GM12873 (cell line): Measurements from ENCODE around the gene TP63.

Source experiments
- TF ChIP-seq, protein P1 (sequence below): IDR thresholded peaks from 2 replicates; pipeline ENCODE4 v1.5.1; 2012; ENCODE audit warnings: low read depth, mild to moderate bottlenecking, moderate library complexity, low read length, control low read depth; ENCODE audit not compliant: insufficient read depth; ENCODE audit errors: missing control alignments

The TP63 gene

DNA sequence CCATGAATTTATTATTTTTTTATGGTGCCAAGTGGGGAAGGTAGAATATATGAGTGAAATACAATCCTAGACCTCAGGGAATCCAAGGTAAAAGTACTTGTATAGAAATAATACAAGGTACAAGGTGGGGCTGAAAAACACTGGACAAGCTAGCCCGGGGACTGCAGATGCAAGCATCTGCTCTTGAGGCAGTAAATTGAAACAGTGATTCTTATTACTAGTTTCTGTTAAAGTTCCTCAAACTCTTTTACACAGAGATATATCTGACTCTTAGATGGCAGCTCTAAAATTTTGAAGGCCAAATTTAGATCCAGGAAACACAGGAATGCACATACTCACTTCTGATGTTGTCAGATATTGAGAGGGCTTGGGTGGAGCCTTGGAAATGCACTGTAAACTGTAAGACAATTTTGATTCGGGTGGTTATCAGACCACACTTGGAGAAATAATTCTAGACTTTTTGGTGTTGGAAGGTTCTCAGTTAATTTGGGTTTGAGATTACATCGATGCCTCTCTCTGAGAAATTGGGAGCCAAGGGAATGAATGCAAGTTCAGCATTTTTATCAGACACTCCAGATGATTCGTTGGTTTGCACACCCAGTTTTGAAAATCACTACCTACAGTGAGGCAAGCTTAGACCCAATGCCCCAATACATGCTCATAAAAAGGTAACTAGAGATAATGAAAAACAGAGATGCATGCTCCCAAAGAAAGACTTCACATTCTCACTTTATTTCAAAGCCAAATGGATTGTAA is 7.3 kb downstream of the TP63 start:
- TF ChIP-seq, protein P1, sequence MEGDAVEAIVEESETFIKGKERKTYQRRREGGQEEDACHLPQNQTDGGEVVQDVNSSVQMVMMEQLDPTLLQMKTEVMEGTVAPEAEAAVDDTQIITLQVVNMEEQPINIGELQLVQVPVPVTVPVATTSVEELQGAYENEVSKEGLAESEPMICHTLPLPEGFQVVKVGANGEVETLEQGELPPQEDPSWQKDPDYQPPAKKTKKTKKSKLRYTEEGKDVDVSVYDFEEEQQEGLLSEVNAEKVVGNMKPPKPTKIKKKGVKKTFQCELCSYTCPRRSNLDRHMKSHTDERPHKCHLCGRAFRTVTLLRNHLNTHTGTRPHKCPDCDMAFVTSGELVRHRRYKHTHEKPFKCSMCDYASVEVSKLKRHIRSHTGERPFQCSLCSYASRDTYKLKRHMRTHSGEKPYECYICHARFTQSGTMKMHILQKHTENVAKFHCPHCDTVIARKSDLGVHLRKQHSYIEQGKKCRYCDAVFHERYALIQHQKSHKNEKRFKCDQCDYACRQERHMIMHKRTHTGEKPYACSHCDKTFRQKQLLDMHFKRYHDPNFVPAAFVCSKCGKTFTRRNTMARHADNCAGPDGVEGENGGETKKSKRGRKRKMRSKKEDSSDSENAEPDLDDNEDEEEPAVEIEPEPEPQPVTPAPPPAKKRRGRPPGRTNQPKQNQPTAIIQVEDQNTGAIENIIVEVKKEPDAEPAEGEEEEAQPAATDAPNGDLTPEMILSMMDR, result no peak

DNA sequence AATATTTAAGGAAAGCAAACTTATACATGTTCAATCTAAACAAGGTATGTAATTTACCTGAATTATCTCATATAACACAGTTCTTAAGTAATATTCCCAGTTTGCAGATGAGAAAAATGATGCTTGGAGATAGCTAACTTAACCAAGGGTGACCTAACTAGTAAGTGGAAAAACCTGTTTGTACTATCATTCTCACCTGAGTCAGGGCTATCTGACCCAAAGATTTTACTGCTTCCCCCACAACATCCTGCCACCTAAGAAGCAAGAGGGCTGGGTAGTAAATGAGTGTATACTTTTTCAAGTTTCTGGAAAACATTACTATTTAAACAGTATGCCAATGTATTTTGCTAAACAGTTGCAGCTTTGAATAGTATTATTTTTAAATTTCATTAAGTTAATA is 10.6 kb downstream of the TP63 start:
- TF ChIP-seq, protein P1, result no peak

DNA sequence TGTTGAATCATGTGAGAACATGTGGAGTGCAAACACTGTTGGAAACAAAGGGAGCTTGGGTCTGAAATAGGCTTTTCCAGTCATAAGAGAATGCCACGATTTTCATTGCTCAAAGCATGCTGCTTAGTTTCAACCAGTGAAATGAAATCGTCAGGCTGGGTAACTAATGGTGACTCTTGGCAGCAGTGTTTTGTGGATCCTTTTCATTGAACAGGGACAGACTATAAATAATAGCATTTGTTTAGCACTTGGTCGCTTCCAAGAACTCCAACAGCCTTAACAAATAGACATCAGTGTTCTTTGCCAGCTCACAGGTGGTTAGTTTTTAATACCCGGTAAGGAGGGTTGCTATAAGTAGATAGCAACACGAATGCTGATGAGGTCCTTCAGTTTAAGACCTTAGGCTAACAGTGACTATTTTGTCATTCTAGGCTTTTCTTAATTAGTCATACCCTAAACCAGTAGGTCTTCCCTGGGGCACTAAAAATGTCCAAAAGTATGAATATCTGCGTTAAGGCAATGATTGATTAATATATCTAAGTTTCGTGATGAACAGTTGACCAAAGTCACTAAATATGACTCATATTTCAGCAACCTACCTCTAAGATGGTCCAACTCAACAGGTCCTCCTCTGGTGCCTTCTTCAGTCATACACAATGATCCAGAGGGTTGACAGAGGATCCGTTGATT is 15.8 kb downstream of the TP63 start:
- TF ChIP-seq, protein P1, result no peak

DNA sequence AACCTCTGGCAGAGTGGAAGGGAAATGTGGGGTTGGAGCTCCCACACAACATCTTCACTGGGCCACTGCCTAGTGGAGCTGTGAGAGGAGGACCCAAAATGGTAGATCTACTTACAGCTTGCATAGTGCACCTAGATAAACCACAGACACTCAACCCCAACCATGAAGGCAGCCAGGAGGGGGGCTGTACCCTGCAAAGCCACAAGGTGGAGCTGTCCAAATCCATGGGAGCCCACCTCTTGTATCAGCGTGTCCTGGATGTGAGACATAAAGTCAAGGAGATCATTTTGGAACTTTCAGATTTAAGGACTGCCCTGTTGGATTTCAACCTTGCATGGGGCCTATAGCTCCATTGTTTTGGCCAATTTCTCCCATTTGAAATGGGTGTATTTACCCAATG is 20.9 kb downstream of the TP63 start:
- TF ChIP-seq, protein P1, result peak; percentile 40

DNA sequence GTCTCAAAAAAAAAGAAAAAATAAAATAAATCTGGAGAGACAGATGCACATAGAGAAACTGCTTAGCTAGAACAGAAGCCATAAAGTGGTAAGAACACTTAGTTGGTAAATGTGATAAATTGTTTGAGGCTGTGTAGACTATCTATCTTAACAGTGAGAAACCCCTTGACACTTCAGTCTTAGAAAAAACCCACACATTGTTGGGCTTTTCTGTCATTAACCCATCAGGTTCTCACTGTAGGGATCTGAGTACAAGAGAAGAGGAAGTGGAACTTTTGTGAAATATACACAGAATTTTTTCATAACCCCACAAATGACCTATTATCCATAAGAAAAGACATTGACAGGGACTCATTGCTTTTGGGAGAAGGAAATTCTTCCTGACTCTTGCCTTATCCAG is 24.4 kb downstream of the TP63 start:
- TF ChIP-seq, protein P1, result no peak

DNA sequence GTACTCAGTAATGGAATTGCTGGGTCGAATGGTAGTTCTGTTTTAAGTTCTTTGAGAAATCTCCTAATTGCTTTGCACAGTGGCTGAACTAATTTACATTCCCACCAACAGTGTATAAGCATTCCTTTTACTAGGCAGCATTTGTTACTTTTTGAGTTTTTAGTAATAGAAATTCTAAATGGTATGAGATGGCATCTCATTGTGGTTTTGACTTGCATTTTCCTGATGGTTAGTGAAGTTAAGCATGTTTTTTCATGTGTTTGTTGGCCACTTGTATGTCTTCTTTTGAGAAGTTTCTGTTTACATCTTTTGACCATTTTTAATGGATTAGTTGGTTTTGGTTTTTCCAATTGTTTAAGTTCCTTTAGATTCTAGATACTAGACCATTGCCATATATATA is 28.4 kb downstream of the TP63 start:
- TF ChIP-seq, protein P1, result no peak

DNA sequence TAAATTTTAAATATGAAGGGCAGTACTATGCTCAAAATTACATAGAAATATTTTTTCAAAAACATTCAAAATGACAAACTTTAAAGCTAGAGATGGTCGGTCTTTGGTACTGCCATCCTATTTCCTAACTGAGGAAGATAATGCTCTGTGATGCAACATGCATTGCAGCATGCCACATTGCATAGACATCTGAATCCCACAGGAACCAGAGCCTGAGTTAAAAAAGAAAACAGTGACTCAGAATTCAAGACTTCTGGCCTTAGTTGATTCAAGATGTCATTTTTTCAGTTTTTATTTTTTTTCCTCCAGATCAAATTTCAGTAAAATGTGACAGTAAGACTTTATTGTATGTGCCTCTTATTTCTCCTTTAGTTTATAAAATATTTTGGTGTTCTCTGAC is 33.1 kb downstream of the TP63 start:
- TF ChIP-seq, protein P1, result no peak
